Limb (tissue), 2 donors: ENCODE data around the gene TBC1D17.
A peak's percentile ranks its signal among the peaks of the same experiment; 100 is the strongest.
"Not testable (repeated sequence)": the region's sequence is repeated elsewhere in the genome, so short reads cannot be mapped to it uniquely, and the experiment has no call there.

ENCODE experiments used
- DNase-seq, 2 donors: peaks; one replicate each; pipeline ENCODE4 v3.0.0-alpha.2; 2016; ENCODE audit errors: extremely low spot score in 2 of 2

The TBC1D17 gene

GRCh38 chr19:49916839-49917733 lies 39.6 kb downstream of the TBC1D17 start:
- no peak for DNase-seq

GRCh38 chr19:49918089-49918488 lies 40.6 kb downstream of the TBC1D17 start:
- DNase-seq: no peak

GRCh38 chr19:49920624-49921363 lies 43.3 kb downstream of the TBC1D17 start:
- DNase-seq: no peak

GRCh38 chr19:49921871-49922795 lies 44.6 kb downstream of the TBC1D17 start:
- no peak for DNase-seq

GRCh38 chr19:49923055-49924003 lies 45.8 kb downstream of the TBC1D17 start:
- DNase-seq: no peak

GRCh38 chr19:49924004-49924880 lies 46.7 kb downstream of the TBC1D17 start:
- no peak for DNase-seq

- not testable (repeated sequence) for DNase-seq
Measured at GRCh38 chr19:49924881-49925210, 47.3 kb downstream of the TBC1D17 start.

- no peak for DNase-seq
Measured at GRCh38 chr19:49925486-49925885, 48.0 kb downstream of the TBC1D17 start.

GRCh38 chr19:49926515-49926914 lies 49.0 kb downstream of the TBC1D17 start:
- no peak for DNase-seq

- DNase-seq: no peak
Measured at GRCh38 chr19:49927526-49928264, 50.2 kb downstream of the TBC1D17 start.

- peak; percentile 95 to 97 for DNase-seq
Measured at GRCh38 chr19:49929121-49929610, 51.7 kb downstream of the TBC1D17 start, which contains the start of the genes ATF5 and NUP62. TSS of gene ATF5 (plus strand) at chr19:49929205. CDS start at chr19:49930851, 1,646 bp downstream. TSS of gene NUP62 (minus strand) at chr19:49929504. CDS start at chr19:49909807, 19,697 bp downstream.

- peak; percentile 92 to 96 for DNase-seq
Measured at GRCh38 chr19:49929611-49930482, 52.3 kb downstream of the TBC1D17 start.

GRCh38 chr19:49930483-49931011 lies 53.0 kb downstream of the TBC1D17 start:
- DNase-seq: peak in 1 of 2 donors; percentile 65

- DNase-seq: no peak
Measured at GRCh38 chr19:49931293-49932040, 54.0 kb downstream of the TBC1D17 start.

GRCh38 chr19:49932041-49932451 lies 54.5 kb downstream of the TBC1D17 start:
- DNase-seq: no peak

- no peak for DNase-seq
Measured at GRCh38 chr19:49932731-49933131, 55.2 kb downstream of the TBC1D17 start.
